Cortex of kidney (tissue), 1 donor: ENCODE data around the gene KDM2A.
"Not testable (repeated sequence)": the region's sequence is repeated elsewhere in the genome, so short reads cannot be mapped to it uniquely, and the experiment has no call there.

Experiments used
- DNase-seq: peaks from one replicate; lab custom pipeline; 2025; lab: John Stamatoyannopoulos, UW

The KDM2A gene

DNA sequence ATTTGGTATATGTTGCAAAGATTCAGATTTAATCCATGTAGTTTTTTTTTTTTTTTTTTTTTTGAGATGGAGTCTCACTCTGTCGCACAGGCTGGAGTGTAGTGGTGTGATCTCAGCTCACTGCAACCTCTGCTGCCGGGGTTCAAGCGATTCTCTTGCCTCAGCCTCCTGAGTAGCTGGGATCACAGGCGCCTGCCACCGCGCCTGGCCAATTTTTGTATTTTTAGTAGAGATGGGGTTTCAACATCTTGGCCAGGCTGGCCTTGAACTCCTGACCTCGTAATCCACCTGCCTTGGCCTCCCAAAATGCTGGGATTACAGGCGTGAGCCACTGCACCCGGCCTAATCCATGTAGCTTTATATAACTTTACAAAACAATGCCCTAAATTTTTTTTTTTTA lies 49.8 kb downstream of the KDM2A start:
- DNase-seq: not testable (repeated sequence)

DNA sequence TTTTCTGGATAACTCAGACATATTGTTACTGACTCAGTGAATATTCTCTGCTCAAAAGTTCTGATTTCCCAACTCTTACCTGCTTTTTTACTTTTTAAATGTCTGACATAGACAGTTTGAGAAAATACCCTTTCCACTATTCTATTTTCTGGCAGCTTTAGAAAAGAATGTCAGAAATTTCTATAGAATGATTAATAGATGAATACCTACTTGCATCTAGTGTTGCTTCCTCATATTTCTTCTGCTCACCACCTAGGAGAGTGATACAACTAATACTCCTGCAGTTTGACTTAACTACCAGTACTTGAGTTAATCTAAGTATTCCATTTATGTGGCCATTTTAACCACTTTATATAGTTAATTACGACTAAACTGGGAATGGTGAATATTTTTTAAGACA lies 55.2 kb downstream of the KDM2A start:
- no peak for DNase-seq

DNA sequence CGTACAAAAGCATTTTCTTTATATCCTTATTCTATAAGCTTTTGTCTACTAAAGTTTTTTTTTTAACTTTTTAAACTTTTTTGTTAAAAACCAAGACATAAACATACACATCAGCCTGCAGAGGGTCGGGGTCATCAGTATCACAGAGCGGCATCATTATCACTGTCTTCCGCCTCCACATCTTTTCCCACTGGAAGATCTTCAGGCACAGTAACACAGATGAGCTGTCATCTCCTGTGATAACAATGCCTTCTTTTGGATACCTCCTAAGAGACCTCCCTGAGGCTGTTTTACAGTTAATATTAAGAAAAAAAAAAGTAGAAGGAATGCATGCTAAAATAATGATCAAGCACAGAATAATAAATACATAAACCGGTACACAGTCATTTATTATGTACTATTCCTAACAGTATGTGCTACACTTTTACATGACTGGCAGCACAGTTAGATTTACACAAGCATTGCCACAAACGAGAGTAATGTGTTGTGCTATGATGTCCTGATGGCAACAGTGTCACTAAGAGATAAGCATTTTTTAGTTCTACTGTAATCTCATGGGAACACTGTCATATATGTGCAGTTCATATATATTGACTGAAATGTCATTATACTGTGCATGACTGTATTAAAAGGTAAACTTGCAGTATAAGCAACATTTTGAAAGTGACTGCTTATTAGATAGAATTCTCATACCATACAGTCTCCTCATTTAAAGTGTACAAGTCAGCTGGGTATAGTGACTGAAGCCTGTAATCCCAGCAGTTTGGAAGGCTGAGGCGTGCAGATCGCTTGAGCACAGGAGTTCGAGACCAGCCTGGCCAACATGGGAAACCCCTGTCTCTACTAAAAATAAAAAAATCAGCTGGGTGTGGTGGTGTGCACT lies 58.6 kb downstream of the KDM2A start:
- DNase-seq: no peak

DNA sequence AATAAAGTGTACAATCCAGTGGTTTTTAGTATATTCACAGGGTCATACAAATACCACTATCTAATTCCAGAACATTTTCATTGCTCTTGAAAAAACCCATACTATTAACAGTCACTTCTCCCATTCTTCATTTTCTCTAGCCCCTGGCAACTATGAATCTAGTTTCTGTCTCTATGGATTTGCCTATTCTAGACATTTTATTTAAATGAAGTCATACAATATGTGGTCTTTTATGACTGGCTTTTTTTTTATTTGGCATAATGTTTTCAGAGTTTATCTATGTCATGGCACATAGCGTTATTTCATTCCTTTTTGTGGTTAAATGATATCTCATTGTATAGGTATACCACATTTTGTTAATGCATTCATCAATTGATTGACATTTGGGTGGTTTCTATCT lies 59.4 kb downstream of the KDM2A start:
- DNase-seq: no peak

DNA sequence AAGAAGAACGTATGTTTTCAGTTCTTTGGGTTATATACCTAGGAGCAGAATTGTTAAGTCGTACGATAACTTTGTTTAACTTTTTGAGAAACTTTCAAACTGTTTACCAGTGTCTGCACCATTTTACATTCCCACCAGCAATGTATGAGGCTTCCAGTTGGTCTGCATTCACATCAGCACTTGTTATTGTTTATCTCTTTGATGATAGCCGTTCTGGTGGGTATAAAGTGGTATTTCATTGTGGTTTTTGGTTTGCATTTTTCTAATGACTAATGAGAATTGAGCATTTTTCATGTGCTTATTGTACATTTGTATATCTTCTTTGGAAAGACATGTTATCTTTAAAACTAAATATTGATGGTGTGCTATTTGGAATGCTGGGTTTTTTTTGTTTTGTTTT lies 59.8 kb downstream of the KDM2A start:
- DNase-seq: no peak

DNA sequence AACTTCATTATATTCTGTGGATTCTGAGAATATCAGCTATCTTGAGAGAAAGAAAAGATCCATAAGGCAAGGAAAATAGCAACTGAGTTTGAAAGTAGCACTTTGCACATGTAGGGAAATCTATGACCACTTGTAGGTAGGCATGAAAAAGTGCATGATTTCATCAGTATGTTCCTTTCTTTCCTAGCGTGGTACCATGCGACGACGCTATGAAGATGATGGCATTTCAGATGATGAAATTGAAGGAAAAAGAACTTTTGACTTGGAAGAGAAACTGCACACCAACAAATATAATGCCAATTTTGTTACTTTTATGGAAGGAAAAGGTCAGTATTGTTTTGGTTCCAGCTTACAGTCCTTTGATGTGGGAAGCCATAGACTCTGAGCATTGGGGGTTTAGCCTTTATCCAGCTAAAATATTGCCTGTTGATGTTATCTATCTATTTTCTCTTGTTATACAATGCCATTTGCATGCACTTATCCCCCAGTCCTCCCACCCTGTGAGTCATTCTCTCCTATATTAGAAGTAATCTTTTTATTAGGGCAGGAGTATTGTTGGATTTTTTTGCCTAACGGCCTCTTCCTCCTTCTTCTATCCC lies 60.9 kb downstream of the KDM2A start:
- no peak for DNase-seq

DNA sequence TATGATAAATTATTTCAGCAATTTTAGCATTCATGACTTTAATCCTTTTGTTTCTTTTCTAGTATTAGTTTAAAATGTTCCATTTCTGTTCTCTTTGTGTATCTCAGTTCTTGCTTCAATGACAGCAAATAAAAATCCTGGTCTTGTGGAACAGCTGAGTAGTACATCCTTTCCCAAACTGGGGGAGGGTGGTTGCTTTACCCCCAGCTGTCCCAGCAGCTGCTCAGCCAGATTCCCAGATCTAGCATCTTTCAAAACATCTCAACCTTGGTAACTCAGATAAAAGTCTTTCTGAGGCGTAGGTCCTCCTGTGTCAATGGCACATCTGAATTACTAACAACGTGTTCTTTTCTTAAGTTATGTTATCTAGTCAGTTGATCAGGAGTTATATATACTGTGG lies 75.0 kb downstream of the KDM2A start:
- DNase-seq: no peak

DNA sequence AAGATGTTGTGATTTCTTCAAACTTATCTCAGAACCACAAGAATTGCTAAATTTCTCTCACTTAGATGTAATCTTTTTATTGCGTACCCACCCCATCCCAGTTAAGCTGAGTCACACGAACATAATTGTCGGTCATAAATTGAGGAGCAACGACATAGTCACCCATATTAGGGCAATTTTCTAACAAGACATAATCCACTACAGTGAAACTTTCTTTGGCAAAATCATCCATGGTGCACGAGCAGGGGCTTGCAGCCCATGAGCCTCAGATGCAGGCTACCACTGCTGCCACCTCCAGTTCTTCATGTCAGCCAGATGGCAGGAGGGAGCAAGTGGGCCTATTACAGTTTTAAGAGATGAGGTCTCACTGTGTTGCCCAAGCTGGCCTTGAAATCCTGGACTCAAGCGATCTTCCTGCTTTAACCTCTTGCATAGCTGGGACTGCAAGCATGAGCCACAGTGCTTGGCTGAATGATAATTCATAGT lies 77.0 kb downstream of the KDM2A start:
- DNase-seq: no peak

DNA sequence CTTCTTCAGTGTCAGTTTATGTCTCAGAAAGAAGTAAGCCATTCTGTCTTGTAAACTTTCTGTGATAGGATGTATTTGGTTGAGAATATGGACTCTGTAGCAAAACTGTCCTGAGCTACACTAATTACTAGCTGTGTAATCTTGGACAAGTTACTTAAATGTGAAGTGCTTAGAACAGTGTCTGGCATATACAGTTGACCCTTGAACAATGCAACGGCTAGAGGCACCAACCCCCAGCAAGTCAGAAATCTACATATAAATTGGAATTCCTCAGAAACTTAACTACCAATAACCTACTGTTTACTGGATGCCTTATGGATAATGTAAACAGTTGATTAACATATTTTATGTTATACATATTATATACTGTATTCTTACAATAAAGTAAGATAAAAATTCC lies 78.5 kb downstream of the KDM2A start:
- no peak for DNase-seq

DNA sequence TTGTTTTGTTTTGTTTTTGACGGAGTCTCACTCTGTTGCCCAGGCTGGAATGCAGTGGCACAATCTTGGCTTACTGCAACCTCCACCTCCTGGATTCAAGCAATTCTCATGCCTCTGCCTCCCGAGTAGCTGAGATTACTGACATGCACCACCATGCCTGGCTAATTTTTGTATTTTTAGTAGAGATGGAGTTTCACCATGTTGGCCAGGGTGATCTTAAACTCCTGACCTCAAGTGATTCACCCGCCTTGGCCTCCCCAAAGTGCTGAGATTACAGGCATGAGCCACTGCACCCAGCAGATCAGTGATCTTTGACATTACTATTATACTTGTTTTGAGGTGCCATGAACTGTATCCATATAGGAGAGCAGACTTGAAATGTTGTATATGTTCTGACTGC lies 79.7 kb downstream of the KDM2A start:
- not testable (repeated sequence) for DNase-seq

DNA sequence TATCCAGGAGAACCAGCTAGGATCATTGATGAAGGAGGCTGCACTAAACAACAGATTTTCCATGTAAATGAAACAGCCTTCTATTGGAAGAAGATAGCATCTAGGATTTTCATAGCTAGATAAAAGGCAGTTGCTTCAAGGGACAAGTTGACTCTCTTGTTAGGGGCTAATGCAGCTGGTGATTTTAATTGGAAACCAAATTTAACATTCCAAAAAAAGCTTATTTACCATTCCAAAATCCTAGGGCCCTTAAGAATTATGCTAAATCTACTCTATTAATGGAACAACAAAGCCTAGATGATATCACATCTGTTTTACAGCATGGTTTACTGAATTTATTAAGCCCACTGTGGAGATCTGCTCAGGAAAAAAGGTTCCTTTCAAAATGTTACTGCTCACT lies 80.7 kb downstream of the KDM2A start:
- no peak for DNase-seq

DNA sequence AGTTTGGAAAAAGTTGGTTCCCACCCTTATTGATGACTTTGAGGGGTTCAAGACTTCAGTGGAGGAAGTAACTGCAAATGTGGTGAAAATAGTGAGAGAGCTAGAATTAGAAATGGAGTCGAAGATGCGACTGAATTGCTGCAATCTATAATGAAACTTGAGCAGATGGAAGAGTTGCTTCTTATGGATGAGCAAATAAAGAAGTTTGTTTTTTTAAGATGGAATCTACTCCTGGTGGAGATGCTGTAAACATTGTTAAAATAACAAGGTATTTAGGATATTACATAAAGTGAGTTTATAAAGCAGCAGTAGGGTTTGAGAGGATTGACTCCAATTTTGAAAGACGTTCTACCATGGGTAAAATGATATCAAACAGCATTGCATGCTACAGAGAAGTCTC lies 83.0 kb downstream of the KDM2A start:
- DNase-seq: no peak

DNA sequence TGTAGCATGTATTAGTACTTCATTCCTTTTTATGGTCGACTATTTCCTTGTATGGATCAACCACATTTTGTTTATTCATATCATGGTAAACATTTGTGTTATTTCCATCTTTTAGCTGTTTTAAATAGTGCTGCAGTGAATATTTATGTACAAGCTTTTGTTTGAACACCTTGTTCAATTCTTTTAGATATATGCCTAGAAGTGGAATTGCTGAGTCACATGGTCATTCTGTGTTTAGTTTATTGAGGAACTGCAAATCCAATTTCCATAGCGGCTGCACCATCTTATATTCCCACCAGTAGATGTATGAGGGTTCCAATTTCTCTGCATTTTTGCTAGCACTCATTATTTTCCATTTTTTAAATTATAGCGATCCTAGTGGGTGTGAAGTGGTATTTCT lies 85.8 kb downstream of the KDM2A start:
- no peak for DNase-seq

DNA sequence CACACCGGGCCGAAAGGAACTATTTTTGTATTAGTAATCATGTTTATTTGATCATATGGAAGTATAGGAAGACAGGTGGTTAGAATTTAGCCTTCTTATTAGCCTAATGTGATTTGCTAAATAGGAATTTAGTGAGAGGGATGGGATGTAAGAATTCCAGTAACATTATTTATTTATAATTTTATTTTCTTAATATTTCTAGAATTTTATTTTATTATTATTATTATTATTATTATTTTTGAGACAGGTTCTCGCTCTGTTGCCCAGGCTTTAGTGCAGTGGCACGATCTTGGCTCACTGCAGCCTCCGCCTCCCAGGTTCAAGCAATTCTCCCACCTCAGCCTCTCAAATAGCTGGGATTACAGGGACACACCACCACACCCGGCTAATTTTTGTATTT lies 90.2 kb downstream of the KDM2A start:
- DNase-seq: not testable (repeated sequence)

DNA sequence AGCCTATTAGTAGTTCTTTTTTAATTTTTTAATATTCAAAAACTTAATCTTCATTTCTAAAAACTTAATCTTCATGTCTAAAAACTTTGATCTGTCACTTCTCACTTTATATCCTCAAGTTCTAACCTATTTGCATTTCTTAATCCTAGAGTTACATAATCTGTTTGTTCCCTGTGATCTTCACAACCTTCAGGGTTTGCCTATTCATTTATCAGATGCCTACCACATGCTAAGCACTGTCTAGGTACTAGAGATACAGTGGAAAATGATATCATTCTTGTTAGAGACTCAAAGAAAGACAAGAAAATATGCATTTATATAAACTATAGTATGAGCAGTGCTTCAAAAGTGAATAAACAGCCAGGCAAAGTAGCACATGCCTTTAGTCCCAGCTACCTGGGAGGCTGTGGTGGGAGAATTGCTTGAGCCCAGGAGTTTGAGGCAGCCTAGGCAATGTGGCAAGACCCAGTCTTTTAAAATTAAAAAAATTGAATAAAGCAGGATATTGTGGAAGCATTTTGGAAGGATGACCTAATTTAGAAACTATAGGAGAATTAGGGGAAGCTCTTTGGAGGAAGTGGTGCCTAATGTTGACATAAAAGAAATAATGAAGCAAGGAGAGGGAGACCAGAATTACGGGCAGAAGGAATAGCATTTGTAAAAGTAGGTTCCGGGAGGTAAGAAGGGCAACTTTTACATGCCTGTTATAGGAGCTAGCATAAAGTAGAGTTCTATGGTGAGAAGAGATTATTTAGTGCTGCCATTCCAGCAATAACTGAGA lies 92.8 kb downstream of the KDM2A start:
- DNase-seq: no peak

DNA sequence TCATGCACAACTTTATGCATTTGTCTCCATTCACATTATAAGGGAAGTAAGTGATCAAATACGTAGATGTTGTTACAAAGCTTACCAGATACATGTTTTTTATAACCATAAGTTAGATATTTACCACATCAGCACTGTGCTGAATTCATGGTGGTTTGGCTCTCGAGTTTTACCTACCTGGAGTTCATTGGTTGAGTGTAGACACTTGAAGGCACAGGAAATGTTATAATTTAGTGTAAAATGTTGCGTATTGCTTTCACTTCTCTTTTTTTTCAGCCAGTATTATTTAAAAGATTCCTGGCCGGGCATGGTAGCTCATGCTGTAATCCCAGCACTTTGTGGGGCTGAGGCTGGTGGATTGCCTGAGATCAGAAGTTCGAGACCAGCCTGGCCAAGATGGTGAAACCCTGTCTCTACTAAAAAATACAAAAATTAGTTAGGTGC lies 94.1 kb downstream of the KDM2A start:
- DNase-seq: no peak

DNA sequence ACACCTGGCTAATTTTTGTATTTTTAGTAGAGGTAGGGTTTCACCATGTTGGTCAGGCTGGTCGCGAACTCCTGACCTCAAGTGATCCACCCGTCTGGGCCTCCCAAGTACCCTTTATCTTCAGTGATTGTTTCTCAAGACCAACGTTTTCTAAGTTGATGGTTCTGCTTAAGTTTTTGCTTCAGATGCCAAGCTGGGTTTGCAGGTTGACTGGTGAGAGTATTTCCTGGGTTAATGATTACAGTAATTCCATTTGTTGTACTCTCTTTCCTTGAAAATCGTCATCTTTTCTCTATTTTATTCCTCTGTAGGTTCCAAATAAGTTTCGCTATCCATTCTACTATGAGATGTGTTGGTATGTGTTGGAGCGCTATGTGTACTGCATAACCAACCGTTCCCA lies 108.7 kb downstream of the KDM2A start:
- no peak for DNase-seq

DNA sequence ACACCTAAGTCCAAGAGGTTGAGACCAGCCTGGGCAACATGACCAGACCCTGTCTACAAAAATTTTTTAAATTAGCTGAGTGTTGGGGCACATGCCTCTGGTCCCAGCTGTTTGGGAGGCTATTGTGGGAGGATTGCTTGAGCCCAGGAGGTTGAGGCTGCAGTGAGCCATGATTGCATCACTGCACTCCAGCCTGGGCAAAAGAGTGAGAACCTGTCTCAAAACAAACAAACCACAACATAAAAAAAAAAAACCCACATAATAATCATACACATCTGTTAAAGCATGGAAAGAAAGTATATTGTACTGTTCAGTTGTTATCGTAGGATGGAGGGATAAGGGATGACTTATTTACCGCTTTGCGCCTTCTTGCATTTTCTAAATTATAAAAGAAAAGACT lies 111.3 kb downstream of the KDM2A start:
- no peak for DNase-seq

DNA sequence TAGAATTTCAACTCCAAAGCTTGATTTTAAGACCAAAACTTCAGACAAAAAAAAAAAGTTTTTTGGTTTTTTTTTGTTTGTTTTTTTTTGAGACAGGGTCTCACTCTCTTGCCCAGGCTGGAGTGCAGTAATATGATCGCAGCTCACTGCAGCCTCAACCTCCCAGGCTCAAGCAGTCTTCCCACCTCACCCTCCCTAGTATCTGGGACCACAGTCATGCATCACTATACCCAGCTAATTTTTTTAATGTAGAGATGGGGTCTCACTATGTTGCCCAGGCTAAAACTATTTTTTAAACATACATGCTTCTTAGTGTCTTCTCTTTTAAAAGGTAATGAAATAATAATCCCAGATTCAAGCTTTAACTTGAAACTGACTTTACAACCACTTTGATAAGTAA lies 111.8 kb downstream of the KDM2A start:
- no peak for DNase-seq

DNA sequence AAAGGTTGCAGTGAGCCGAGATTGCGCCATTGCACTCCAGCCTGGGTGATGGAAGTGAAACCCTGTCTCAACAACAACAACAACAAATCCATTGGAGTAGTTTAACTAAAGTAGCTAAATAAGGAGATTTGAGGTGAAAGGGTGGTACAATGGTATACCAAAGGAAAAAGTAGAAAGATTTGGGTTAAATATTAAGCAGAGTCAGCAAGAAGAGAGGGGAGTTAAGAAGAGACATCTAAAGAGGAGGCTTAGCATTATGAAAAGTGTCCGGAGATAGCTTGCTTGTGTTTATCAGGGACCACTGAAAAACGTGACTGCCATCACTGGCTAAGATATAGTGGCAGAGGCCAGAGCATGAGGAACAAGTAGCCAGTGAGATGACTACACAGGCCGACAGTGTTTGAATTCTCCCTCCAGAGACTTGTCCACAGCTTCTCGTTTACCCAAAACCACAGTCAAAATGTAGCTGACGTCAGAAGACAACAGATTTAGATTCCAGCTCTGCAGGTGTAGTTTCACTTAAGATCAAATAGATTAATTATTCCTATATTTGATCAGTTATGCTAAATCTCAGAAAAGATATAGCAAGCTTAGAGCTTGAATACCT lies 114.6 kb downstream of the KDM2A start:
- no peak for DNase-seq

DNA sequence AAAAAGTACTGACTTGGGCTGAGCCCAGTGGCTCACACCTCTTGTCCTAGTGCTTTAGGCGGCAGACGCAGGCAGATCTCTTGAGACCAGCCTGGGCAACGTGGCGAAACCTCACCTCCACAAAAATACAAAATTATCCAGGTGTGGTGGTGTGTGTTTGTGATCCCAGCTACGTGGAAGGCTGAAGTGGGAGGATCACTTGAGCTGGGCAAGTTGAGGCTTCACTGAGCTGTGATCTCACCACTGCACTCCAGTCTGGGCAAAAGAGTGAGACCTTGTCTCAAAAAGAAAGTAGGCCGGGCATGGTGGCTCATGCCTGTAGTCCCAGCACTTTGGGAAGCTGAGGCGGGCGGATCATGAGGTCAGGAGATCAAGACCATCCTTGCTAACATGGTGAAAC lies 115.5 kb downstream of the KDM2A start:
- DNase-seq: not testable (repeated sequence)

DNA sequence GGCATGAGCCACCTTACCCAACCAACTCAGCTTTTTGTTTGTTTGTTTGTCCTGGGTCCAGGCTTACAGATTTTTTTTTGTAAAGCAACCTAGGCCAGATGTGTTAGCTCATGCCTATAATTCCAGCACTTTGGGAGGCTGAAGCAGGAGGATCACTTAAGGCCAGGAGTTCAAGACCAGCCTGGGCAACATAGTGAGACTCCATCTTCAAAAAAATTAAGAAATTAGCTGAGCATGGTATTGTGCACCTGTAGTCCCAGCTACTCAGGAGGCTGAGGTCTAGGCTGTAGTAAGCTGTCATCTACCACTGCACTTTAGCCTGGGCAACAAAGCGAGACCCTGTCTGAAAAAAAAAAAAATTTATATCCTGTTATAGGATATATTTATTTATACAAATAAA lies 118.5 kb downstream of the KDM2A start:
- DNase-seq: no peak
